ENCODE measurements around the gene FHIT.

The FHIT gene

GRCh38 chr3:60330107-60330506, 921.1 kb downstream of the FHIT start:
- TF ChIP-seq, protein P1, sequence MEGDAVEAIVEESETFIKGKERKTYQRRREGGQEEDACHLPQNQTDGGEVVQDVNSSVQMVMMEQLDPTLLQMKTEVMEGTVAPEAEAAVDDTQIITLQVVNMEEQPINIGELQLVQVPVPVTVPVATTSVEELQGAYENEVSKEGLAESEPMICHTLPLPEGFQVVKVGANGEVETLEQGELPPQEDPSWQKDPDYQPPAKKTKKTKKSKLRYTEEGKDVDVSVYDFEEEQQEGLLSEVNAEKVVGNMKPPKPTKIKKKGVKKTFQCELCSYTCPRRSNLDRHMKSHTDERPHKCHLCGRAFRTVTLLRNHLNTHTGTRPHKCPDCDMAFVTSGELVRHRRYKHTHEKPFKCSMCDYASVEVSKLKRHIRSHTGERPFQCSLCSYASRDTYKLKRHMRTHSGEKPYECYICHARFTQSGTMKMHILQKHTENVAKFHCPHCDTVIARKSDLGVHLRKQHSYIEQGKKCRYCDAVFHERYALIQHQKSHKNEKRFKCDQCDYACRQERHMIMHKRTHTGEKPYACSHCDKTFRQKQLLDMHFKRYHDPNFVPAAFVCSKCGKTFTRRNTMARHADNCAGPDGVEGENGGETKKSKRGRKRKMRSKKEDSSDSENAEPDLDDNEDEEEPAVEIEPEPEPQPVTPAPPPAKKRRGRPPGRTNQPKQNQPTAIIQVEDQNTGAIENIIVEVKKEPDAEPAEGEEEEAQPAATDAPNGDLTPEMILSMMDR (IDR thresholded peaks at IDR 0.05; ENCODE audit: low read depth, low read length, missing control alignments), result no peak
- in situ Hi-C loops (cut with HindIII; ENCODE audit: low sequenced_read_pairs), result no loop called here
- no peak for DNase-seq (ENCODE audit: low read depth)
- H3K4me3 ChIP-seq (ENCODE audit: low read depth, low read length), result no peak overlapping the region

DNA sequence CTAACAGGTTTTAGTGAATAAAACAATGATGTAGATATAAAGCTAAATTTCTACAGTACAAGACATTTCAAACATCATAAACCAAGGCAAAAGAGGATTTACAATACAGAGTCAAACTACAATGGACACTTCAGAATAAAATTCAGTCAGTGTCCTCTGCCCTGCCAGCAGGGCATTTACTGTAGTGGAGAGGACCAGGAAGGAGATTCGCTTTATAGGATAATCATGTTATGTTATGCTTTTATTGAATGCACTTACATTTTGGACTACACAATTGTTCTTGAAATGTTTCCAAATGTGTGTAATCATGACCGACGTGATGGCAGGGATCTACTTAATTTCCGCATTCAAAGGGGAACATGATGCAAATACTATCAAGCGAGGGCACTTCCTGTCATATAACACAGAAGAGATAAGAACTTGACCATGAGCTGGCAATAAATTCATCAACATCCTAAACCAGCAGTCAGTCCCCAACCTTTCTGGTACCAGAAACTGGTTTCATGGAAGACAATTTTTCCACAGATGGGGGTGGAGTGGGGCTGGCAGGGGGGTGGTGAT, 925.6 kb downstream of the FHIT start:
- in situ Hi-C loops (cut with HindIII; ENCODE audit: low sequenced_read_pairs), result no loop called here
- TF ChIP-seq, protein P1 (IDR thresholded peaks at IDR 0.05; ENCODE audit: low read depth, low read length, missing control alignments), result no peak
- no peak overlapping the region for H3K4me3 ChIP-seq (ENCODE audit: low read depth, low read length)
- DNase-seq (ENCODE audit: low read depth), result no peak

DNA sequence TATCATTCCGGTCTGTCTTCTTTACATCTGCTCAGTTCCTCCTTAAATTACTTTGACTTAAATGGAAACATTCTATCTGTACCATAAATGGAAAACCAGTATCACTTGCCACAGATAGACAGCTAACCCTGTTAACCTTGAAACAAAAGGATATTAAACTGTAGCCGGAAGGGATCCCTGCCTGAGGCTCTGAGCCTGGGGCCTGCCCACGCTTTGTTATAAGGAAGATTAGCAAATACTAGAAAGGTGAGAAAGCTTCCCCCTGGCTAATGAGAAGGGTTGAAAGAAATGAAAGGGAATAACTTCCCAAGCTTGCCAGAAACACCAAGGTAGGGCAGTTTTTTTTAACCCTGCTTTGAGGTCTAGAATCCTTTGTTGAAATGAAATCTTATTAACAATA, 927.6 kb downstream of the FHIT start:
- H3K4me3 ChIP-seq (ENCODE audit: low read depth, low read length), result no peak overlapping the region
- TF ChIP-seq, protein P1 (IDR thresholded peaks at IDR 0.05; ENCODE audit: low read depth, low read length, missing control alignments), result no peak
- in situ Hi-C loops (cut with HindIII; ENCODE audit: low sequenced_read_pairs), result no loop called here
- no peak for DNase-seq (ENCODE audit: low read depth)

GRCh38 chr3:60323180-60323579, 928.1 kb downstream of the FHIT start:
- no peak for DNase-seq (ENCODE audit: low read depth)
- in situ Hi-C loops (cut with HindIII; ENCODE audit: low sequenced_read_pairs), result no loop called here
- TF ChIP-seq, protein P1 (IDR thresholded peaks at IDR 0.05; ENCODE audit: low read depth, low read length, missing control alignments), result no peak
- no peak overlapping the region for H3K4me3 ChIP-seq (ENCODE audit: low read depth, low read length)

DNA sequence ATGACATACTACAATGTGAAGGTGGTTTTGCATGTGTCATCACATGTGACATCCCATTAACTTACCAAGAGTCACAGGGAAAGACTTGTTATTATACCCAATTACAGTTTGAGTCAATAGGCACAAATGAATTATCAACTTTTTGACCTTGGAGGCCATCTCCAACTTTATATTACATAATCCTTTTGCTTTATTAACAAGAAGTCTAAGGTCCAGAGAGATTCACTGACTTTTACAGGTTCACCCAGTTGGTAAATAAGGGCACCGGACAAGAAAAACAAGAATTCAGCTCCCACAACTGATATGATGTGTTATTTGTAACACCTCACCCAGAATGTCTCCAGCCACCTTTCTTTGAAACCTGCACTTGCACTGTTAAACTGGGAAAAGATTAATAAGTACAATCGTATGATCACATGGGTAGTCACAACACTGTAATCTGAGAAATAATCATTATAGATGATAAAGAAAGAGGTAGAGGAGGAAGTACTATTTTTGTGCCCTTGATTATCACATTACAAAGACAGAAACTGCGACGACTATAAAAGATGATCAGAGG, 928.9 kb downstream of the FHIT start:
- in situ Hi-C loops (cut with HindIII; ENCODE audit: low sequenced_read_pairs), result no loop called here
- H3K4me3 ChIP-seq (ENCODE audit: low read depth, low read length), result no peak overlapping the region
- TF ChIP-seq, protein P1 (IDR thresholded peaks at IDR 0.05; ENCODE audit: low read depth, low read length, missing control alignments), result no peak
- DNase-seq (ENCODE audit: low read depth), result no peak

DNA sequence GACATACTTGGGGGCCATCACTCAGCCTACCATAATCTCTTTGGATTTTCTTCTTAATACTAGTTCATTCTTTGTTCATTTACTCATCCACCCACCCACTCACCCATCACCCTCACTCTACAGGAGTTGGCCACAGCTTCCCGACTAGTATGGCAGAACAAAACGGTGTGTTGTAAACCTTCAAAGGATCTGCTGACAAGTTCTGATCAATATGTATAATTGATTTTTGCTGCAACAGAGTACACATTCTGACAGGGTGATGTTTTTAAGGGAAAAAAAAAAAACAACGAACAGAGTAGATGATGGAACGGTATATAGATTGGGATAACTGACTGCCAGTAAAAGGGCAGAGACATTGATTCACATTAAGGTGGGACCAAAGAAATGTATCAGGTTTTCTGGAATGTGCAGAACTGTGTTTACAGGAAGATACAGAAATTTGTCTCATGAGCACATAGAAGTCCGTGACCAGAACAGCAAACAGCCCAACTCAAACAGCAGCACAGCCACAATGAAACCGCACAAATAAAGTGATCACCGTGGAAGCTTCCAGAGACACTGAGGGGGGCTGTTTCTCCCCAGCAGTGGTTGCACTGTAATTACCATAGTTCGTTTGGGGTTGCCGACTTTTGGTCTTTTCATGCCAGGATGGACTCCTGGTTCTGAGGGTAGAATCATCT, 931.9 kb downstream of the FHIT start:
- TF ChIP-seq, protein P1 (IDR thresholded peaks at IDR 0.05; ENCODE audit: low read depth, low read length, missing control alignments), result no peak
- H3K4me3 ChIP-seq (ENCODE audit: low read depth, low read length), result no peak overlapping the region
- in situ Hi-C loops (cut with HindIII; ENCODE audit: low sequenced_read_pairs), result no loop called here
- DNase-seq (ENCODE audit: low read depth), result no peak

Data from astrocyte of the cerebellum (primary cell).